Effector memory CD4-positive, alpha-beta T cell (primary cell): ENCODE measurements around the gene ACBD3.

Experiments used
- DNase-seq, 3 donors: peaks; one replicate each; pipeline ENCODE4 v3.0.0-alpha.2; 2020
- H3K27ac ChIP-seq: 2 replicates; pipeline ENCODE4 v1.7.0; 2013; ENCODE audit warnings: mild to moderate bottlenecking, low read length, moderate library complexity; ENCODE audit not compliant: insufficient read depth, poor library complexity, severe bottlenecking
- H3K27me3 ChIP-seq: replicated peaks from 2 replicates; pipeline ENCODE4 v1.7.0; 2013; ENCODE audit warnings: mild to moderate bottlenecking, low read length; ENCODE audit not compliant: insufficient read depth, control insufficient read depth, poor library complexity, severe bottlenecking
- H3K36me3 ChIP-seq: 2 replicates; pipeline ENCODE4 v1.7.0; 2013; ENCODE audit warnings: mild to moderate bottlenecking, low read length, moderate library complexity; ENCODE audit not compliant: control insufficient read depth, insufficient read depth
- H3K4me1 ChIP-seq: 2 replicates; pipeline ENCODE4 v1.7.0; 2013; ENCODE audit warnings: low read length, mild to moderate bottlenecking; ENCODE audit not compliant: control insufficient read depth, insufficient read depth, poor library complexity, severe bottlenecking
- H3K4me3 ChIP-seq: 2 replicates; pipeline ENCODE4 v1.7.0; 2013; ENCODE audit warnings: low read length, low read depth, mild to moderate bottlenecking; ENCODE audit not compliant: insufficient read depth, poor library complexity, severe bottlenecking
- H3K9me3 ChIP-seq: 2 replicates; pipeline ENCODE4 v1.7.0; 2013; ENCODE audit warnings: mild to moderate bottlenecking, low read length, moderate library complexity; ENCODE audit not compliant: control insufficient read depth

Gene ACBD3

DNA sequence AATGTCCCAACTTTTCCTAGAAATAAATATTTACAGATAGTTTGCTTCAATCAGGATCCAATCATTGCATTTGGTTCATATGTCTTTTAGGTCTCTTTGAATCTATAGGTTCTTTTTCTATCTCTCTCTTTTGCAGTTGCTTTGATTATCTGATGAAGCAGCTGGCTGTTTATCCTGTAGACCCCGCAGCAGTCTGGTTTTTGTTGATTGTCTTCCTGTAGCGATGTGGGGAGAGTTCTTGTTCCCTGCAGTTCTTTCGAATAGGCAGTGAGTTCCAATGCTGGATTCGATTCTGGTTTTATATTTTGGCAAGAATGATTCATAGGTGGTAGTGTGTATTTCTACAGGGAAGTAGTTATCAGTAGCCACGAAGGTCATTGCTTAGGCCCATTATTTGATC lies 29.5 kb upstream of the ACBD3 start:
- Histone ChIP-seq H3K4me3 (no peak overlapping the region), H3K36me3 (no peaks in the 10 kb centered on the region), H3K27ac (no peak overlapping the region), H3K27me3 (no peaks in the 10 kb centered on the region), H3K9me3 (no peaks in the 10 kb centered on the region), H3K4me1 (no peaks in the 10 kb centered on the region)
- DNase-seq, result no peak

DNA sequence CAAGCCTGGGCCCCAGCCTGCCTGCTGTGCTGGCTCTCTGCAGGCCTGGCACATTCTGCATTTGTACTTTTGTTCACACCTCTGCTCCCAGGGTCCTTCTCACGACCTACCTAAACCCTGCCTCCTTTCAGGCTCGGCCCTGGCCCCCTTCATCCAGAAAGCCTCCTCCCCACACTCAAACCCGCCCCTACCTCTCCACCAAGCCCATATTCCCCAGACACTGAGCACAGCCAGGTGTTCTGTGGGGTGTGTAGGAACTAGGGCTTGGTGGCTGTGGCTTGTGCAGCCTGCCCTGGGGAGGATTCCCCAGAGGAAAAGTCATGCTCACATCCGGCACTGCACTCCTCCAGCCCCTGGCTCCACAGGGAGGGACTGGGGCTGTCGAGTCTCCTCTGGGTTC lies 28.7 kb upstream of the ACBD3 start:
- H3K4me1 ChIP-seq, result no peaks in the 10 kb centered on the region
- no peak overlapping the region for H3K4me3 ChIP-seq
- DNase-seq, result no peak
- H3K9me3 ChIP-seq, result no peaks in the 10 kb centered on the region
- no peak overlapping the region for H3K27ac ChIP-seq
- H3K36me3 ChIP-seq, result no peaks in the 10 kb centered on the region
- H3K27me3 ChIP-seq, result no peaks in the 10 kb centered on the region

DNA sequence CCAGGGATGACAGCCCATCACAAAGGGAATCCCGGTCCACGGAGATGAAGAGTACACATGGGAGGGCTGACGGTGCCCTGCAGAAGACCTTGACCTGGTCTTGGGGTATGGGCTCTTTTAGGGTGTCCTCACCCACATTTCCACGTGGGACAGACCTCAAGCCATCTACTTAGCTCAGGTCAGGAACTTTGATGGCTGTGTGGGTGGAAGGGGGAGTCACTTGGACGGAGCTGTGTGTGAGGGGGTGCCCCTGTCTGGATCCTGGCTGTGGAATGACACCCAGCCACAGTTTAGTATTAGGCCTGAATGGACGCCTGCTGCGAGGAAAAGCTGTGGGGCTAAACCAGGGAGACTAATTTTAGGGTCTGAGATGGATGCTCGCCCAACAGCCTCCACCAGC lies 26.0 kb upstream of the ACBD3 start:
- Histone ChIP-seq H3K4me1 (no peaks in the 10 kb centered on the region), H3K27me3 (no peaks in the 10 kb centered on the region), H3K4me3 (no peak overlapping the region), H3K36me3 (no peaks in the 10 kb centered on the region), H3K9me3 (no peaks in the 10 kb centered on the region), H3K27ac (no peak overlapping the region)
- no peak for DNase-seq

DNA sequence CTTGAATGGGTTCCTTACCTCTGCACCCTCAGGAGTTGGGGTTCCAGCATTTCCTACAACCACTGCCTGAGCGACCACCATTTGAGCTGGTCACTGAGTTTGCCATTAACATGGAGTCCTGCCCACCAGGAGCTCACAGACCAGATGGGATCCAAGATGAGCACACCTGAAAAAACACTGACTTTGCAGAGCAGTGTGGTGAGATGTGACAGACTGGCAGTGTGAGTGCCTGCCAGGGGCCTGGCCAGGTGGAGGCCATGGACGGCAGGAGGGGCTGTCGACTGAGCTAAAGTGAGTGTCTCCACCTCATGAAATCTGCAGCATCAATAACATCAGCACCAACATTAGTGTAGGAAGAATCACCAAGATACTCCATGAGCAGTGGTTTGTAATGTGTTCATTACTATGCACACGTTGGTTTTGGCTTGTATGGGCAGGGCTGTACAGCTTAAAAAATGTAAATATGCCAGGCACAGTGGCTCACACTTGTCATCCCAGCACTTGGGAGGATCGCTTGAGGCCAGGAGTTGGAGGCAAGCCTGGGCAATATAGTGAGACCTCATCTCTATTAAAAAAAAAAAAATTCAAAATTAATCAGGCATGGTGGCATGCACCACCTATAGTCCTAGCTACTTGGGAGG lies 24.8 kb upstream of the ACBD3 start:
- no peak for DNase-seq
- Histone ChIP-seq H3K27me3 (no peaks in the 10 kb centered on the region), H3K27ac (no peak overlapping the region), H3K4me1 (no peaks in the 10 kb centered on the region), H3K4me3 (no peak overlapping the region), H3K36me3 (no peaks in the 10 kb centered on the region), H3K9me3 (no peaks in the 10 kb centered on the region)

DNA sequence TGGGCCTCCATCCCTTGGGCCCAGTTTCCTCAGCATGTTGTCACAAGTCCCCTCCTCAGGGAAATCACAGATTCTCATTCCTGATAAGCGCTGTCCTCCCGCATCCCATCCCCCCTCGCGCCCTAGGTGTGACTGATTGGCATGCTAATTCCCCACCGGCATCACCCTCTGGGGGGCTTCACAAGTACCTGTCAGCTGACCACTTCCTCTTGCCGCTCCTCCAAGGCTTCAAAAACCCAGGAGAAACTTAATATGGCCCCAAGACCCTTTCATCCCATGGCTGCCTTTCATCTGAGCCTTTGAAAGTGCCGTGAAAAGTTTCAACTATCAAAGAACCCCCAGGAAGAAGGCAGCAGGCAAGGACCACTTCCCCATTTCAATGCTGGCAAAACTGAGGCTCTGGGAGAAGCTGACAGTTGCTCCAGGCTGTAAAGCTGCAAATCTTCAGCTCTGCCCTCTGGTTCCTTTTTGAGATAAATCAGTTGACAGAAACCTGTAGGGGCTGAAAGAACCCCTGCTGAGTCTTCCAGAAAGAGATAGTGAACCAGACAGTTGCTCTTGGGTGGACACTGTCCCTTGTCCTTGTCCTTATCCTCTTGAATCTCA lies 24.1 kb upstream of the ACBD3 start:
- no peaks in the 10 kb centered on the region for H3K4me1 ChIP-seq
- H3K4me3 ChIP-seq, result no peak overlapping the region
- H3K27me3 ChIP-seq, result no peaks in the 10 kb centered on the region
- H3K27ac ChIP-seq, result no peak overlapping the region
- no peaks in the 10 kb centered on the region for H3K36me3 ChIP-seq
- no peaks in the 10 kb centered on the region for H3K9me3 ChIP-seq
- no peak for DNase-seq

DNA sequence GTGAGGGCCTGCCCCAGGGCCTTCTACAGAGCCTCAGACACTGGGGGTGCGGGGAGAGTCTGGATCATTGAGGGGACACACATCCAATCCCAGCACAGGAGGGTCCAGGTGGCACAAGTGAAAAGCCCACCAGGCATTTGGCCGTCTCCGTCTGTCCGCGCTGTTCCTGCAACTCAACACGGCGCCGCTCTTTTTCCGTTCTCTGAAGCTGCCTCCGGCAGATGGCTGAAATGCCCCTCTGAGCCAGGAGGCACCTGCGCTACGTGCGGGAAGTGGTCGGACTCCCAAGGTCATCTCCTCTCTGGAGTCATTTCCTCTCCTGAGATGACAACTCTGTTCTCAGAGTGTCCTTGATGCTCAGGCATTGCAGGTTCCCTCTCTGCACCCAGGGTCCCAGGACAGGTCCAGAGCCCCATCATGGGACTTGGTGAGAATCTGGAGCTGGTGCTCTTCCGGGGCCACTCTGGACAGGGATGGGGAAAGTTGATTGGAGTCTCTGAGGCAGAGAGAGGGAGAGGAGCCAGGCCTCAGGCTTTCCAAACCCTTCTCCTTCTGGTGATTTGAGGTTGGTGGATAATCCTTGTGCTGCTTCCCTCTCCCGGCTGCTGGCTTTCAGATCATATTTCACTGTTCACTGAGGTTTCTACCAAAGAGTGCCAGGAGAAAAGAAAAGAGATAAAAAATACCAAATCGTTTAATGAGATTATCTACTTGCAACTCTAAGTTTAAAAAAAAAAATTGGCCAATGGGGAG lies 22.9 kb upstream of the ACBD3 start:
- Histone ChIP-seq H3K27ac (no peak overlapping the region), H3K36me3 (no peaks in the 10 kb centered on the region), H3K9me3 (no peaks in the 10 kb centered on the region), H3K4me3 (no peak overlapping the region), H3K4me1 (no peaks in the 10 kb centered on the region), H3K27me3 (no peaks in the 10 kb centered on the region)
- DNase-seq, result no peak

DNA sequence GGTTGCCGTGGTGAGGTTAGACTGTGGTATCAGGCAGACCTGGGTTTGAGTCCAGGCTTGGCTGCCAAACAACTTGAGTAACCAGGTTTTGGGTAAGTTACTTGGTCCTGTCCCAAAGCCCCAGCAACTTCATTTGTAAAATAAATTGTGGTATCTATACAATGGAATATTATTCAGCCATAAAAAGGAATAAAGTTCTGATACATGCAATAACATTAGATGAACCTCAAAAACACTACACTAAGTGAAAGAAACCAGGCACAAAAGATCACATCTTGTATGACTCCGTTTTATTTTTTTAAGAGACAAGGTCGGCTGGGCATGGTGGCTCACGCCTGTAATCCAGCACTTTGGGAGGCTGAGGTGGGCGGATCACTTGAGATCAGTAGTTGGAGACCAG lies 20.5 kb upstream of the ACBD3 start:
- no peaks in the 10 kb centered on the region for H3K27me3 ChIP-seq

DNA sequence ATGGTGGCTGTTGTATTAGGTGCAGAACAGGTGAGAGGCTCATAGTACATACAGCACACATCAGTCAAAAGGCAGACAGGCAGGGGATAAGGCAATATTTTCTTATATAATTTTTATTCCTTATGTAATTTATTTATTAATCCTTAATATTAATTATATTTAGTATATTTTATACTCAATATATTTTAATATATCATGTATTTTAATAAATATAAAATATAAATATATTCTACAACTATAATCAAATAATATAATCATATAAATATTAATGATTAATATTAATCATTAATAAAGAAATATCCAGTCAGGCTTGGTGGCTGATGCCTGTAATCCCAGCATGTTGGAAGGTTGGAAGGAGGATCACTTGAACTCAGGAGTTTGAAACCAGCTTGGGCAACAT lies 17.7 kb upstream of the ACBD3 start:
- Histone ChIP-seq H3K4me3 (no peak overlapping the region), H3K36me3 (no peaks in the 10 kb centered on the region), H3K4me1 (no peaks in the 10 kb centered on the region), H3K27ac (no peak overlapping the region), H3K9me3 (no peaks in the 10 kb centered on the region), H3K27me3 (no peaks in the 10 kb centered on the region)
- no peak for DNase-seq

More for the DNA sequence above, 20.5 kb upstream of the ACBD3 start:
- H3K4me3 ChIP-seq, result no peak overlapping the region
- H3K9me3 ChIP-seq, result no peaks in the 10 kb centered on the region
- H3K4me1 ChIP-seq, result no peaks in the 10 kb centered on the region
- no peak overlapping the region for H3K27ac ChIP-seq
- DNase-seq, result no peak
- no peaks in the 10 kb centered on the region for H3K36me3 ChIP-seq

DNA sequence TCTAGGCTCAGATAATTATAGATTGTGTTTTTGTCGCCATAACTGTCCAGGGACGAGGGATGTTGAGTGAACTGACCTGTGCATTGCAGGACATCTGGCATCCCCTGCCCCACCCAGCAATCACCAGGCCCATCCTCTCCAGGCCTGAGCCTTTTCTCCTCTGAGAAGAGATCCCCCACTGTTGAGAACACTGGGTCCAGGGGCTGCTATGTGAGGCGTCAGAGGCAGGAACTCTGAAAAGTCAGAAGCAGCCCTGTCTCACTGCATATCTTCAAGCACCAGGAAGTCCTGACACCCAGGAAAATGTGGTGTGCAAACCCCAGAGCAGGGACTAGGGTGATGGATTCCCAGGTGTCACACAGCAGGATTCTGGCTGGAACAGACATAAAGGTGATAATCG lies 17.1 kb upstream of the ACBD3 start:
- Histone ChIP-seq H3K4me1 (no peaks in the 10 kb centered on the region), H3K9me3 (no peaks in the 10 kb centered on the region), H3K36me3 (no peaks in the 10 kb centered on the region), H3K4me3 (no peak overlapping the region), H3K27me3 (no peaks in the 10 kb centered on the region), H3K27ac (no peak overlapping the region)
- DNase-seq, result no peak

DNA sequence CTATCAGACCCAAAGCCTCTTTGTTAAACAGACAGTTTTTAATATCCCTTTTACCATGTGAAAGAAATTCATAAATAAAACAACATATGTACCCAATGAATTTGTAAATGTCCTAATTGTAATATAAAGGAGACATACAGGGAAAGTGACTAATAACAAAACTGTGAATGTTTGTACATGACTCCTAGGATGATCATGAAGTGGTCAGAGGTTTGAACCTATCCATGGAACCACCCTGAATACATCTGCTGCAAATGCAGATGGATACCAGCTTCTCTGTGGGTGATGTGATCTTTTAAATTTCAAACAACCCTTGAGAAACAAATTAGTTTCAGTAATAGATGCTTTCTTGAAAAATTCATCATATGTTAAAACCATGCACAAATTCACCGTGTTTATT lies 16.7 kb upstream of the ACBD3 start:
- Histone ChIP-seq H3K4me3 (no peak overlapping the region), H3K9me3 (no peaks in the 10 kb centered on the region), H3K36me3 (no peaks in the 10 kb centered on the region), H3K27ac (no peak overlapping the region), H3K27me3 (no peaks in the 10 kb centered on the region), H3K4me1 (no peaks in the 10 kb centered on the region)
- DNase-seq, result no peak
